B cell (primary cell): ENCODE measurements around the gene RASL10B. TPM values are rescaled to one million over a fixed set of nuclear protein-coding genes. Genes with fewer than 3 reads are reported as not detected.

Source experiments
- ATAC-seq: fragments of 200-7000 bp; cut with Tn5 transposase; one replicate; pipeline ENCODE4 v1.10.0; 2021; ENCODE audit warnings: low read depth, mild to moderate bottlenecking, moderate number of reproducible peaks, moderate library complexity
- CTCF ChIA-PET: fragments of 350-600 bp; sonication (Branson Sonifier 250); formaldehyde crosslinking; loops from one replicate; lab custom pipeline; 2021; ENCODE audit warnings: antibody characterized with exemption, inconsistent platforms; lab: Charles Lee
- POLR2A ChIA-PET: fragments of 350-600 bp; sonication (Branson Sonifier 250); formaldehyde crosslinking; loops from one replicate; lab custom pipeline; 2021; ENCODE audit warnings: antibody characterized with exemption; lab: Charles Lee
- DNase-seq: peaks from one replicate; pipeline ENCODE4 v3.0.0; 2013
- H2AFZ ChIP-seq: 2 replicates; pipeline ENCODE4 v1.6.1; 2012; ENCODE audit warnings: mild to moderate bottlenecking, low read depth, low read length; ENCODE audit not compliant: insufficient read depth, poor library complexity, severe bottlenecking
- H3K27ac ChIP-seq, 2 donors: 1 replicate in 1 of 2; 2 replicates in 1 of 2; pipeline ENCODE4 v1.5.1; 2012 to 2013; ENCODE audit warnings: low read length in 2 of 2, mild to moderate bottlenecking in 2 of 2, moderate library complexity in 1 of 2
- H3K27me3 ChIP-seq, 4 experiments: fragments of 200-600 bp in 1 of 4; sonication (generic) in 1 of 4; replicated peaks in 1 of 4; 1 replicate in 2 of 4; 2 replicates in 2 of 4; pipeline versions ENCODE4 v1.6.1 to v1.7.0; 2013 to 2016; ENCODE audit warnings: low read length in 3 of 4, mild to moderate bottlenecking in 2 of 4, mixed read lengths in 1 of 4, moderate library complexity in 1 of 4; ENCODE audit not compliant: insufficient read depth in 4 of 4, control insufficient read depth in 3 of 4; ENCODE audit errors: control extremely low read depth in 1 of 4
- H3K36me3 ChIP-seq, 2 experiments: replicated peaks in 1 of 2; 1 replicate in 1 of 2; 2 replicates in 1 of 2; pipeline versions ENCODE4 v1.6.1 to v1.7.1; 2013; ENCODE audit warnings: low read length in 1 of 2; ENCODE audit not compliant: insufficient read depth in 2 of 2, control insufficient read depth in 1 of 2; ENCODE audit errors: control extremely low read depth in 1 of 2, extremely low read depth in 1 of 2
- H3K4me1 ChIP-seq, 2 donors: fragments of 200-600 bp in 1 of 2; sonication (generic) in 1 of 2; 1 replicate in 1 of 2; 2 replicates in 1 of 2; pipeline versions ENCODE4 v1.5.1 to v1.6.1; 2013 to 2017; ENCODE audit warnings: low read length in 2 of 2; ENCODE audit not compliant: control insufficient read depth in 2 of 2, insufficient read depth in 2 of 2
- H3K4me2 ChIP-seq: replicated peaks from 2 replicates; pipeline ENCODE3; 2012; ENCODE audit warnings: mild to moderate bottlenecking, low read depth, low read length; ENCODE audit not compliant: poor library complexity, severe bottlenecking
- H3K4me3 ChIP-seq, 5 experiments: fragments of 200-600 bp in 1 of 5; sonication (generic) in 1 of 5; 1 replicate in 3 of 5; 2 replicates in 2 of 5; pipeline versions ENCODE4 v1.5.1 to v1.7.0; 2011 to 2016; ENCODE audit warnings: low read length in 4 of 5, mild to moderate bottlenecking in 4 of 5, low read depth in 2 of 5, control low read depth in 1 of 5, moderate library complexity in 1 of 5; ENCODE audit not compliant: insufficient read depth in 1 of 5; ENCODE audit errors: control extremely low read depth in 1 of 5, extremely low read depth in 1 of 5
- H3K79me2 ChIP-seq: fragments of 200-600 bp; sonication (generic); one replicate; pipeline ENCODE4 v1.6.0; 2016; ENCODE audit warnings: low read length; ENCODE audit not compliant: control insufficient read depth, insufficient read depth
- H3K9ac ChIP-seq: fragments of 200-600 bp; sonication (generic); 2 replicates; pipeline ENCODE4 v1.6.1; 2017; ENCODE audit warnings: mild to moderate bottlenecking, low read length, moderate library complexity
- H3K9me3 ChIP-seq, 3 donors: one replicate each; pipeline versions ENCODE4 v1.6.1 to v1.7.1; 2013; ENCODE audit warnings: low read length in 2 of 3; ENCODE audit not compliant: control insufficient read depth in 2 of 3, insufficient read depth in 1 of 3; ENCODE audit errors: control extremely low read depth in 1 of 3
- H4K20me1 ChIP-seq: 2 replicates; pipeline ENCODE4 v1.6.0; 2012; ENCODE audit warnings: mild to moderate bottlenecking, low read length; ENCODE audit not compliant: insufficient read depth, control insufficient read depth, poor library complexity, severe bottlenecking
- H3K27ac Mint-ChIP-seq: one replicate; pipeline ENCODE4 v1.8.0; 2021; ENCODE audit warnings: mixed read lengths
- H3K27me3 Mint-ChIP-seq: one replicate; pipeline ENCODE4 v1.8.0; 2021; ENCODE audit warnings: mixed read lengths
- H3K4me1 Mint-ChIP-seq: one replicate; pipeline ENCODE4 v1.8.0; 2021; ENCODE audit warnings: mixed read lengths
- H3K4me3 Mint-ChIP-seq: one replicate; pipeline ENCODE4 v1.8.0; 2021; ENCODE audit warnings: mixed read lengths
- H3K9me3 Mint-ChIP-seq: one replicate; pipeline ENCODE4 v1.8.0; 2022; ENCODE audit warnings: mixed read lengths; ENCODE audit not compliant: insufficient read depth
- EZH2 ChIP-seq: IDR thresholded peaks from 2 replicates; pipeline ENCODE4 v1.6.1; 2012; ENCODE audit warnings: borderline replicate concordance, low read depth, mild to moderate bottlenecking, moderate library complexity, low read length; ENCODE audit not compliant: insufficient read depth, poor library complexity, severe bottlenecking
- WGBS: methylation state at CpG from one replicate; pipeline ENCODE4 v1.1.5; 2013; ENCODE audit warnings: missing lambda C conversion rate; ENCODE audit not compliant: insufficient coverage; 5-methylcytosine and 5-hydroxymethylcytosine counted together
- intact Hi-C: fragments of 100-400 bp; cut with micrococcal nuclease; formaldehyde crosslinking; loops from one replicate; pipeline ENCODE4 v1.10.0; 2022
- polyA plus RNA-seq: library from polyadenylated mRNA; depleted of rRNA; stranded (reverse); fragments of >200 nt; gene quantifications from 2 replicates; pipeline ENCODE4 v1.2.3, GENCODE V29; 2012
- total RNA-seq, 2 donors: library from RNA; stranded (reverse); fragments of 120-200 nt in 1 of 2; gene quantifications; 1 replicate in 1 of 2; 2 replicates in 1 of 2; pipeline versions ENCODE4 v1.2.3 to v1.2.4, GENCODE V29; 2013 to 2022
- TF ChIP-seq, protein P1 (sequence below): fragments of 200-600 bp; IDR thresholded peaks from one replicate; pipeline ENCODE4 v1.8.0; 2022; ENCODE audit warnings: antibody characterized with exemption, mild to moderate bottlenecking

RASL10B gene
- total and polyA plus RNA-seq, 2 donors (not counting 1 experiment from before 2014, with no cell fraction given): 0.06 TPM; not detected in 1

DNA sequence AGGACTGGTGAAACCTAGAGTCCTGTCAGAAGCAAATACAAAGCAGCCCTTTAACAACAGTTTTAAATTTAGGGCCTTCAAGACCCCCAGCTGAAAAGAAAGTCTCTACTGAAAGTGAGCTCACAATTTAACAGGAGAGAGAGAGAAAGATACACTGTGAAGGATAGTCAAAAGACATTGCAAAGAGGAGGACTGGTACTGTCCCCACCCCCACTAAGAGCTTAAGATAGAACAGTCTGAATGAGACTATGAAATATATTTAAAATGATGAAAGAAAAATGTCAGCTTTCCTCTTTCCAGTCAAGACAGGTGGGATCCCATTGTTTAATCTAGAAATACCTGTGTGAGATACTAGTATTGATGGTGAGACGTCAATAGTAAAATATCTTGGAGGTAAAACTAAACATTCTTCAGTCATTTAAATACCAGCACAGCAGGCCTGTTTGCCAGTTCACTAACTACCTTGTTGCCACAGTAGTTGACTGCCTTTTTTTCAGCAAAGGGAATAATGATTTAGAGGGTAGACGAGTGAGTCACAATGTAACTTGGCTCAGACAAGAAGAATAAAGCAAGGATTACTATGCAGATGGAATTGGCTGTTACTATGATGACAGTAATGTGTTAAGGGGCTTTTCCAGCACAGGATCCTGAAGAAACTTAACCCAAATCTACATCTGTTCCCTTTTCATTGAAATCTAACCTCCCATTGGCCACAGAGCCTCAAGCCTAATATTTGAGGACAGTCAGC is 47.2 kb upstream of the RASL10B start:
- ChIA-PET CTCF (interaction anchor here (0.9 kb wide), 1 partner anchor 13 kb away, joined by 3 read pairs; no protein-coding TSS in a partner anchor), POLR2A (no interaction called here)
- no peaks in the 10 kb centered on the region for H3K79me2 ChIP-seq
- no peaks in the 10 kb centered on the region for H3K4me1 ChIP-seq
- Mint-ChIP-seq H3K4me3 (no peak overlapping the region), H3K4me1 (no peaks in the 10 kb centered on the region), H3K27me3 (no peaks in the 10 kb centered on the region), H3K27ac (no peak overlapping the region), H3K9me3 (no peaks in the 10 kb centered on the region)
- H3K9ac ChIP-seq: no peak overlapping the region
- H3K9me3 ChIP-seq: no peaks in the 10 kb centered on the region
- no peak overlapping the region for H3K4me2 ChIP-seq
- no peak overlapping the region for H3K4me3 ChIP-seq
- H3K27ac ChIP-seq: no peak overlapping the region
- no peak for ATAC-seq
- intact Hi-C loops: no loop called here
- H4K20me1 ChIP-seq: no peaks in the 10 kb centered on the region
- H3K27me3 ChIP-seq: no peaks in the 10 kb centered on the region
- DNase-seq: no peak
- no CpG with 5 or more reads among the region's 2 CpGs for WGBS
- no peak for TF ChIP-seq EZH2
- TF ChIP-seq, protein P1, sequence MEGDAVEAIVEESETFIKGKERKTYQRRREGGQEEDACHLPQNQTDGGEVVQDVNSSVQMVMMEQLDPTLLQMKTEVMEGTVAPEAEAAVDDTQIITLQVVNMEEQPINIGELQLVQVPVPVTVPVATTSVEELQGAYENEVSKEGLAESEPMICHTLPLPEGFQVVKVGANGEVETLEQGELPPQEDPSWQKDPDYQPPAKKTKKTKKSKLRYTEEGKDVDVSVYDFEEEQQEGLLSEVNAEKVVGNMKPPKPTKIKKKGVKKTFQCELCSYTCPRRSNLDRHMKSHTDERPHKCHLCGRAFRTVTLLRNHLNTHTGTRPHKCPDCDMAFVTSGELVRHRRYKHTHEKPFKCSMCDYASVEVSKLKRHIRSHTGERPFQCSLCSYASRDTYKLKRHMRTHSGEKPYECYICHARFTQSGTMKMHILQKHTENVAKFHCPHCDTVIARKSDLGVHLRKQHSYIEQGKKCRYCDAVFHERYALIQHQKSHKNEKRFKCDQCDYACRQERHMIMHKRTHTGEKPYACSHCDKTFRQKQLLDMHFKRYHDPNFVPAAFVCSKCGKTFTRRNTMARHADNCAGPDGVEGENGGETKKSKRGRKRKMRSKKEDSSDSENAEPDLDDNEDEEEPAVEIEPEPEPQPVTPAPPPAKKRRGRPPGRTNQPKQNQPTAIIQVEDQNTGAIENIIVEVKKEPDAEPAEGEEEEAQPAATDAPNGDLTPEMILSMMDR: no peak
- H2AFZ ChIP-seq: no peak overlapping the region
- H3K36me3 ChIP-seq: peaks cover 4 to 72% of the 10 kb centered on the region in 2 experiments

DNA sequence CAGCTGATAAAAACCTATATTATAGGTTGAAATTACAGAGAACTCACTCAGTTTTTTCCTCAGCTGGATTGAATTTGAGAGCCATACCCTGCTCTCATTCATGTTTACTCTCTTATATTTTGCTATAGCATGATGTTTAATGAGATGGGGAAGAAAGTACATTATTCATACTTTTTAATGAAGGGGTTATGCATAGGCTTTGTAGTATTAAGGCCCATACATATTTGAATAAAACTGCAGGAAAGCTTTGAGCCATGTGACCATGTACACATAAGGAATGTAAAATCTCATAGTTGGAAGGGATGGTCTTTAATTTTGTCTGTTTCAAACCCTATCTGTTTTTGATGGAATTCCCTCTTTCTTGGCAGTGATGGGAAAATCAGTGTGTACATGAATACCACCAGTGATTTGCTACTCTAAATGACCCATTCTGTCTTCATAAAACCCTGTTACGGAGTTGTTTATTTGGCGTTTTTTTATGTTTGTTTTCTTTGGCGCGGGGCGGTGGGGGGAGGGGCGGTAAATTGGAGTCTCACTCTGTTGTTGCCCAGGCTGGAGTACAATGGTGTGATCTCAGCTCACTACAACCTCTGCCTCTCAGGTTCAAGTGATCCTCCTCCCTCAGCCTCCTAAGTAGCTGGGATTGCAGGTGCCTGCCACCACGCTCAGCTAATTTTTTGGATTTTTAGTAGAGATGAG is 38.8 kb upstream of the RASL10B start:
- Histone ChIP-seq H2AFZ (no peak overlapping the region), H3K27me3 (no peaks in the 10 kb centered on the region), H3K27ac (no peak overlapping the region), H3K4me2 (no peak overlapping the region), H4K20me1 (peaks cover 5% of the 10 kb centered on the region), H3K9me3 (no peaks in the 10 kb centered on the region), H3K4me1 (no peaks in the 10 kb centered on the region), H3K79me2 (no peaks in the 10 kb centered on the region), H3K4me3 (no peak overlapping the region), H3K36me3 (peaks cover 7 to 78% of the 10 kb centered on the region in 2 experiments), H3K9ac (no peak overlapping the region)
- ATAC-seq (no peak), DNase-seq (no peak)
- Mint-ChIP-seq H3K27me3 (no peaks in the 10 kb centered on the region), H3K4me3 (no peak overlapping the region), H3K9me3 (no peaks in the 10 kb centered on the region), H3K4me1 (no peaks in the 10 kb centered on the region), H3K27ac (no peak overlapping the region)
- WGBS: no CpG with 5 or more reads among the region's 7 CpGs
- ChIA-PET CTCF (interaction anchor here (1.3 kb wide), 1 partner anchor 72 kb away, joined by 3 read pairs; no protein-coding TSS in a partner anchor), POLR2A (no interaction called here)
- intact Hi-C loops: no loop called here
- TF ChIP-seq, protein P1: no peak
- no peak for TF ChIP-seq EZH2
